Right ventricle myocardium inferior (tissue), 1 donor: ENCODE data around the gene DNPH1. TPM values are rescaled to one million over a fixed set of nuclear protein-coding genes. Genes with fewer than 3 reads are reported as not detected.
A peak's percentile ranks its signal among the peaks of the same experiment; 100 is the strongest.

Experiments
- ATAC-seq: fragments of 200-7000 bp; cut with Tn5 transposase; one replicate; pipeline ENCODE4 v1.9.1; 2020; ENCODE audit warnings: mild to moderate bottlenecking, moderate library complexity
- DNase-seq: peaks from one replicate; pipeline ENCODE4 v3.0.0; 2021; ENCODE audit errors: missing footprints
- intact Hi-C: fragments of 100-400 bp; cut with DNase I; formaldehyde crosslinking; loops from one replicate; pipeline ENCODE4 v1.11.0; 2022
- long read RNA-seq: library from polyadenylated mRNA; unstranded; transcript quantifications from one replicate; pipeline ENCODE4 v2.0.0, GENCODE V29; 2021
- total RNA-seq: library from RNA; stranded (reverse); fragmentation: NEBNext Ultra II Directional; extraction: Animal tissue kit (Norgen Biotek cat#: 25700); gene quantifications from one replicate; pipeline ENCODE4 v1.2.1, GENCODE V29; 2021
- donor health status: DM: no; HTN: yes; CAD: no; lungs with severe emphysema.

DNPH1 gene
- total RNA-seq = 29.9 TPM
- long read RNA-seq, transcript DNPH1-201 (4 exons, 657 nt) = major isoform, 30 of 34 reads
- long read RNA-seq, partial matches to known transcripts = 1 of 34 reads
- long read RNA-seq, other reads (novel, unspliced or antisense) = 1 of 34 reads

DNA sequence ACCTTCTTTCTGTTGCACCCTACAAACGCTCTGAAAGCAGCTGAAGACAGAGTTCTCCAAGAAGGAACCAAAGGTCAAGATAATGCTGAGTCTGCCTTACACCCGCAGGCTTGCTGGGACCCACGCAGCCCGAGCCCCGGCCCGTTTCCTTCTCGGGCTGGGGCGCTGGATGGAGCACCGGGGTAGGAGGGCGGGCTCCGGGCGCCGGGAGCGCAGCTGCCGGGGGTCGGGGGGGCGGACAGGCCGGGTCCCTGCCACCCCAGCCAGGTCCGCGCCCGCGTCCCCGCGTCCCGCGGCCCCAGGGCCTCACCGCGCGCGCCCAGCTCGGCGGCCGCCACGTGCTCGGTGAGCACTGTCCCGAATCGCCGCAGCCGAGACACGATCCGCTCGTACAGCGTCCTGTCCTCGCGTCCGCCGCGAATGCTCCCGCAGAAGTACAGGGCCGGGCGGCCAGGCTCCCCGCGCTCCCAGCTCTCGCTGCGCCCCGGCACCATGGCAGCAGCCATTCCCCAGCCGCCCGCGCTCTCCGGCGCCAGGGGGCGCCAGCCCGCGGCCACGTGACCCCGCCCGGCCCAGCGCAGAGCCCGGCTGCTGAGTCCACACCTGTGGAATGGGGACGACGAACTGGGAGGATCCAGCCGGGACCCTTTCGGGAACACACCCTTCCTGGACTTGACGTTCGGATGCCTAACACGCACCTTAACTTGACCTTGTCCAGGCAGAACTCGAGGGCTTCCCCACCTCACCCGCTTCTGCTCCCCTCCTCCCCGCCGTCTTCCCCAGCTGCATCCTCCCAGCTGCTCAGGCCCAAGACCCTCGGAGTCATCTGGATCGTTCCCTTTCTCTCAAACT, at the start of gene DNPH1:
TSS of gene DNPH1 (minus strand) at position 531 of the 852 bp plus-strand sequence. CDS start at position 506, 25 bp downstream.
- intact Hi-C loops = no loop called here
- ATAC-seq = peak; percentile 97
- peak; percentile 89 for DNase-seq

GRCh38 chr6:43278524-43279078, 49.3 kb upstream of the DNPH1 start:
- ATAC-seq (no peak), DNase-seq (no peak)
- intact Hi-C loops = no loop called here

GRCh38 chr6:43277643-43278523, 48.6 kb upstream of the DNPH1 start:
- no peak for DNase-seq
- no peak for ATAC-seq
- intact Hi-C loops = no loop called here

- DNase-seq = no peak
- no peak for ATAC-seq
- intact Hi-C loops = no loop called here
Observed at GRCh38 chr6:43277306-43277642, 48.0 kb upstream of the DNPH1 start.

DNA sequence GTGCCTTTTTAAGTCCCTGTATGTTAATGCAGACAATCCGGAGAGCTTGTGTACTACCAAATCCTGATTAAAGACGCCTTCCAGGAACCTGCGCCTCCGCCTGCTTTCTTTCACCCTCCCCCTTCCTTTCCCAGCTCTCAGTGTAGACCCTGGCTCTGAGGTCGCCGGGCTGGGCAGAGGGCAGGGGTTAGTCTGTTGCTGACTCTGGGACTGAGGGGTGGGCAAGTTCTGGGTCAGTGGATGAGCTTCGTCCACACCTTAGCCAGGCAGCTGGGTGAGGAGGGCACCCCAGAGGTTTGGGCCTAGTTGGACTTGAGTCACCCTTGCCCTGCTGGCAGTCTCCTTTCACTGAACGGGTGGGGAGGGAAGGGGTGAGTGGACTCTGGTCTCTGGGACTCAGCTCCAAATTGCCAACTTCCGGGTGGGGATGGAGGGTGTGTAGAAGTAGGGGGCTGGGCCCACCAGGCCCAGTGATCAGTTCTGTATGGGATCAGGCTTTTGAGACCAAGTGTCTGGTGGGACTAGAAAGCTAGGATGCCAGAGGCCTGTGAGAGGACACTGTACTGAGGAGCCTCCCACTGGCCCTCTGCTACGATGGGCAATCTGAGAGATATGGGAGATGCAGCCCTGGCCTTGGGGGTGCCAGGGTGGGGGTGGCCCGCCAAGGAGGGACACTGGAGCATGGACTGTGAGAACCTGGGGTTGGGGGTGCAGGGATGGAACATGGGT, 47.5 kb upstream of the DNPH1 start:
- ATAC-seq = no peak
- no peak for DNase-seq
- intact Hi-C loops = no loop called here

DNA sequence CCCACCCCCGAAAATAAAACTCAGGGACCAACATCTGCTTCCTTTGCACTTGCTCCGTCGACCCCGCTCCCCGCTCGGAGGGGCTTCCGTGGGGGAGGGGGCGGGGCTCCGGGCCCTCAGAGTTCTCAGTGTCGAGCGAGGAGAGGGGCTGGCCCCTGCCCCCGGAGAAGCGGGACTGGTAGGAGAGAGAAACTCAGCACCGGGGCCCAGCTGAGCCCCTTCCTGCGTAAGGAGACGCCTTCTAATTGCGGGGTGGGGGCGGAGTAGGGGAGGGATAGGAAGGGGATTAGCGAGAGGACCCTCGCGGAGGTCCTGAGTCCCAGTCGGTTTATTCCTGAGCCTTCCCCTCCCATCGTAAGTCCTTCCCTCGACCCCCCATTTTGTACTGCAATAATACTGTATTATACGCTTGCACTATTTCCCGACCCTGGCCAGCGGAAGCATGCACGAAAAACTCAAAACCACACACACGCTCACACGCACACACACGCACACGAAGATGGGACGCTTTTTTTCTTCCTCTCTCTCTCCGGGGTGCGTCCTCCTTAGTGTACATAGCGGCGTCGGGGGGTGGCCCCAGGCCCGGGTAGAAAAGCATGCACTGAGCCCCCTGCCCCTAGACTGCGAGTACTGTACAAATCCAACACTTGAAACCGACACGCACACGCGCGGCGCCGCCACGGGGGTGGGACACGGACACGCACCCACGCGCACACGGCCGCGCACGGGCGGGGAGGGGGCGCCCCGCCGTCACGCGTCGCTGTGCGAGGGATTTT, 46.7 kb upstream of the DNPH1 start:
- no peak for DNase-seq
- intact Hi-C loops = no loop called here
- ATAC-seq = no peak

- ATAC-seq (no peak), DNase-seq (no peak)
- intact Hi-C loops = no loop called here
Observed at GRCh38 chr6:43274916-43275597, 45.8 kb upstream of the DNPH1 start.

- intact Hi-C loops = no loop called here
- DNase-seq = no peak
- no peak for ATAC-seq
Observed at GRCh38 chr6:43274127-43274915, 45.0 kb upstream of the DNPH1 start.

DNA sequence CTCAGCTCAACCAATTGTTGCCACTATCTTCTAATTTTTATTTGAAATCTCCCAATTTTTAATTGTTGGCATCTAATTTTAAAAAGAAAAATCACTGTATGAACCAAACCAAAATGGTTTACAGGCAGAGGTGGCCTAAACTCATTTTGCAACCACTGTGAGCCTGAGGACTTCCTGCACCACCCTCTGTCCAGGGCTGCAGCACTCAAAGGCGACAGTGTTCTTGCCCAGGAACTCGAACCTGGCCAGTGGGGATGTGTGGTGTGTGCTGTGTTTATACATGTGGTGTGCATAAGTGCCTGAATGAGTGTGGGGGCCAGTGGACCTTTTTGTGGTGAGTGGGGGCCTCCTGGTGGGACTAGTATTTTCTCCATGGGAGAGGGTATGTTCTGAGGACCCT, 44.4 kb upstream of the DNPH1 start:
- ATAC-seq (no peak), DNase-seq (no peak)
- intact Hi-C loops = no loop called here

GRCh38 chr6:43271944-43272343, 42.7 kb upstream of the DNPH1 start:
- DNase-seq (no peak), ATAC-seq (no peak)
- intact Hi-C loops = no loop called here

DNA sequence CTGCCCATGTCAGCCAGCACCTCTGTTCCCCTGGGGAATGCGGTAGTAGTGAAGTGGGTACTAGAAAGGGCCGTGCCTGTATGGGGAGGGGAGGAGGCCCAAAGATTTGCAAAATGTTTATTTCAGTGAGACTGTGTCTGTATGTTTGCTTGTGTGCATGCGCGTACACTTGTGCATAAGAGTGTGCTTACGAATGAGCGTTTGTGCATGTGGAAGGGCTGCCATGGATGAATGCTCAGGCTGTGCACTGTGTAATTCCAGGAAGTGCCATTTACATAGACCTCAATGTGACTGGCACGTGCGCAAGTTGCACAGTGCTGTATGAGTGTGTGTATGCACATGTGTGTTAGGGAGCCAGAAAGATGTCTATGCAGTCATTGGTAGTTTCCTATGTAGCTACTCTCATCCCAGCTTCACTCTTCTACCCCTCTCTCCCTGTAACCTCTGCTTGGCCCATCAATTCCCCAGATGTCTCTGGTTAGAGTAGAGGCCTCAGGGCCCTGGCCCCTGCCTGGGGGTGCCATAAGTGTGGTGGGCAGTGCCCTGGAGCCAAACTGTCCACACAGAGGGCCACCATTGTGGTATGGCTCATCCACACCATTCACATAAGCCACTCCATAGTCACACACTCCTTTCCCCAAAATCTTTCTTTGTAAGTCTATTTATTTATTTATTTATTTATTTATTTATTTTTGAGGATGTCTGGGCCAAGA, 42.0 kb upstream of the DNPH1 start:
- ATAC-seq (no peak), DNase-seq (no peak)
- intact Hi-C loops = no loop called here

DNA sequence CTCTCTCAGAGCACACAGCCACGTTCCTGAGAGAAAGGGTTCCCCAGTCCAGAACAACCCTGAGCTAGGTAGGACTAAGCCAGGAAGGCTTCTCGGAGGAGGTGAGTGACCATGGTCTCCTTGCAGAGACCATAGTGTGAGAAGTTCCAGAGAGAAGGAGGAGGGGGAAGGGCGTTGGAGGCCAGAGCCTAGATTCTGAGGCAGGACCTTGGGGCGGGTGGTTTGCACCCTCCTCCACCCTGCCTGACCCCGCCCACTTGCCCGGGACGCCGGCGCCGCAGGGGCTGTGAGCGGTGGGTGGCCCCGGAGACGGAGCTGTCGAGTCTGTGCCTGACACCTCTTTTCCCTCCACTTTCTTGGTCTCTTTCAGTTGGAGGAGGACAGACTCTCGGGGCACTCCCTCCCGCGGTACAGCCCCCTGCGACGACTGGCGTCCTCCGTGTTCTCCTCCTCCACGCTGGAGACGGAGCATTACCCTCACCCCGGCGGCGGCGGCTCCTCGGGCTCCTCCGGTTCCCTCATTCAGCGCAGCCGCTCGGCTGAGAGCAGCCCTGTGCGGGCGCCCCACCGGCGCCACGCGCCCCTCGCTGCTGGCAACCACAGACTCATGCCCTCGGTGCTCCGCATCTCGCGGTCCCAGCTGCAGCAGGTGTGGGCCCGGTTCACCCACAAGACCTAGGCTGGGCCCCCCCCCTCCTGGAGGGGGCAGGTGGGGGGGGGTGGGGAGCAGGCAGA, 40.2 kb upstream of the DNPH1 start:
- peak; percentile 22 for ATAC-seq
- intact Hi-C loops = no loop called here
- DNase-seq = no peak

- ATAC-seq (no peak), DNase-seq (no peak)
- intact Hi-C loops = loop anchor here (1.0 kb wide), 1 partner anchor 61 kb away; no protein-coding TSS in a partner anchor
Observed at GRCh38 chr6:43268782-43269272, 39.5 kb upstream of the DNPH1 start.

GRCh38 chr6:43268355-43268700, 39.0 kb upstream of the DNPH1 start:
- no peak for DNase-seq
- intact Hi-C loops = loop anchor here (1.0 kb wide), 1 partner anchor 62 kb away; no protein-coding TSS in a partner anchor

GRCh38 chr6:43267619-43268354, 38.5 kb upstream of the DNPH1 start:
- no peak for ATAC-seq
- intact Hi-C loops = loop anchor here (1.0 kb wide), 1 partner anchor 63 kb away; no protein-coding TSS in a partner anchor
- no peak for DNase-seq

More at GRCh38 chr6:43268355-43268700, 39.0 kb upstream of the DNPH1 start:
- ATAC-seq = no peak
